GM21723 (cell line): ENCODE data around the gene EBF4.

Source experiments
- ATAC-seq: cut with Tn5 transposase; IDR thresholded peaks from one replicate; pipeline ENCODE4 v1.9.1; 2021; ENCODE audit warnings: mild to moderate bottlenecking, moderate library complexity; ENCODE audit not compliant: unreplicated experiment

EBF4 gene

DNA sequence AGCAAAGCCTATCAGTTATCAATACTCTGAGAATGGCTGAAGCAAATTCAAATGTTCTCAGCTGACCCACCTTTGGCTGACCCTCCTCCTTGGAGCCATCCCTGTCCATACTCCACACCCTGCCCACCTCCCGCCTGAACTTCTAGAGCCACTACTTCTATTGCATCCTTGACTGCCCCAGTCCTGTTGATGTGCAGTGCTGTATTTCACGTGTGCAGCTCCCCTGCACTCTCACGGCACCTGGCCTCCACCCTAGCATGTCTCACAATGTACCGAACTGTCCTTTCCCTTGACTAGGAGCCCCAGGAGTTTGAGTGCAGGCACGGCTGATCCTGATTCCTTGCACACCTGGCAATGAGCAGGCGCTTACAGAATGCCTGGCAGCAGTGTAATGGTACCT lies 100.9 kb downstream of the EBF4 start:
- no peak for ATAC-seq

DNA sequence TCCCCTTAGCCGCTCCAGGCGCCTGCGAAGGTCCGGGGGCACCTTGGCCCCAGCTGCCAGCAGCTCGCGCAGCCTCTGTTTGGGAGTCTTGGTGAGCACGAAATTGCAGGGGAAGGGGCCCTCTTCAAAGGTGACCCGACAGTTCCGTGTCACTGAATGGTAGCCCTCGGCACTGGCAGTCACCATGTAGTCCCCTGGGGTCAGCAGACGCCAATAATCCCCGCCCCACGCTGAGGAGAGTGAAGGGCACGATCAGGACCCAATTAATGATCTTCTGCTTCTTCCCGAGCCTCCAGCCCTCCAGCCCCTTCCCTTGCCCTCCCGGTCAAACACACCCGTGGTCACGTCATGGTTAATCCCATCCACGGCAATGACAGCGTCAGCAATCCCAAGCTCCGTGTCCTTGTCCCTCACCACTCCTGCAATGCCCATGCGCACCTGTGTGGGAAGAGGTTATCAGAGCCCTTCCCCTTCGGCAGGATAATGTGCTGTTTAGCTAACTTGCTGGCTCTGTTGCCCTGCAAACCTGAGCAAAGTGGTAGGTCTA lies 101.7 kb downstream of the EBF4 start:
- no peak for ATAC-seq

DNA sequence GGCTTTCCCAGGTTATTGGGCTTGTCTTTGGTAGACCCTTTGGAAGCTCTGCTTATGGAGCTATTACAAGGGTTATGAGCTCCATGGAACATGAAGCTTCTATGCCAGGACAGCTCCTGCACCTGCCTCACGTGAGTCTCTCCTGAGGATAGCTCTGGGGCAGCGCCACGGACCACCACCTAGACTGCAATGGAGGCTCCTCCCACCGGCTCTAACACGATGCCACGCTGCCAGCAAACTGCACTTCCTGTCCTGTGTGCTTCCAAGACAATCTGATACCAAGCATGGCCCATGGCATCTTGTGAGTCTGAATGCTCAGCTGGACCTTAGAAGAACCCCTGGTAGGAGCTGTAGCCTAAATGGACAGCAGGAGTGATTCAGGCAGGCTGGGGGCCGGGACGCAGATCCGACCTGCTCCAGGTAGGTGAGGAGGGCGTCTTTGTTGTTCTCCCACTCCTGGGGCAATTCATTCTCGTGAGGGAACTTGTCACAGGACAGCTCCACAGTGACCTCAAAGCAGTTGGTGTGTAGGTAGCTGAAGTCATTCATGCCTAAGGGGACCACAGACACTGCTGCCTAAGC lies 102.4 kb downstream of the EBF4 start:
- no peak for ATAC-seq

DNA sequence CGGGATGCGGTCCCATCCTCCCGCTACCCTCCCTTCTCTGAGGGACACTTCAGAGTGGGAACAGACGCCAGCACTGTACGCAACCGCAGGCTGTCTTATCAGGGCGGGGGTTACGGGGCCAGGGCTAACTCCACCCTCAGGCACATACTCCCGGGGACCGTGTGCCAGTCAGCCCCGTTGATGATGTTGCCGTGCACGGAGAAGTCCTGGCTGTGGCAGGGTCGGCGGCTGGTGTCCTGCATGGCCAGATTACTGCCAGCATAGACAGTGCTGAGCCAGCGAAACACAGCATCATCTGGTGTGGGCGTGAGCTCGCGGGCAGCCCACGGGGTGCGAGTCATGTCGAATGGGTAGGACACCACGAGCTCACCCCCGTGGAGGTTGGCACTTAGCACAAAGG lies 102.9 kb downstream of the EBF4 start:
- ATAC-seq = no peak

DNA sequence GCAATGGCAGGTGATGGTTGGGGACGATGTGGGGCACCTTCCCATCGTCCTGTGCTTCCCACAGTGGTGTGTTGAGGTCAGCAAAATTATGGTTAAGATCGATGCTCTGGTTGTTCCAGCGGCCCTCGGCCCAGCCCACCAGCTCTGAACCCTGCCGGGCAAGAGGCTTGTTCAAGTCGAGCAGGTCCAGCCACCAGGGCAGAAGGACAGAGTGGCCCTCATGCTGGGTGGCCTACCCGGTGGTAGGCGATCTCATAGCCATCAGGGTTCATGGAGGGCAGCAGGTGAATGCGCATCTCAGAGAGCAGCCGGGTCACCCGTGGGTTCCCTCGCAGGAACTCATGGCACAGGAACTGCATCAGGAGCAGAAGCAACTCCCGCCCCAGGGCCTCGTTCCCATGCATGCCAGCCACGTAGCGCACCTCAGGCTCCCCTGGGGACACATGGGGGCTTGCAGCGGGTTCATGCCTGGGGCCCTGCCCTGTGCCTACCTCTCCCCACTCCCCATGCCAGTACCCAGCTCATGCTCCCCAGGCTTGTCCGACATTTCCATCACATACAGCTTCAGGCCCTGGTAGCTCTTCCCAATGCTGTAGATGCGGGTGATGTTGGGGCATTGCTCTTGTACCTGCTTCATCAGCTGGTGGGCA lies 103.6 kb downstream of the EBF4 start:
- no peak for ATAC-seq

DNA sequence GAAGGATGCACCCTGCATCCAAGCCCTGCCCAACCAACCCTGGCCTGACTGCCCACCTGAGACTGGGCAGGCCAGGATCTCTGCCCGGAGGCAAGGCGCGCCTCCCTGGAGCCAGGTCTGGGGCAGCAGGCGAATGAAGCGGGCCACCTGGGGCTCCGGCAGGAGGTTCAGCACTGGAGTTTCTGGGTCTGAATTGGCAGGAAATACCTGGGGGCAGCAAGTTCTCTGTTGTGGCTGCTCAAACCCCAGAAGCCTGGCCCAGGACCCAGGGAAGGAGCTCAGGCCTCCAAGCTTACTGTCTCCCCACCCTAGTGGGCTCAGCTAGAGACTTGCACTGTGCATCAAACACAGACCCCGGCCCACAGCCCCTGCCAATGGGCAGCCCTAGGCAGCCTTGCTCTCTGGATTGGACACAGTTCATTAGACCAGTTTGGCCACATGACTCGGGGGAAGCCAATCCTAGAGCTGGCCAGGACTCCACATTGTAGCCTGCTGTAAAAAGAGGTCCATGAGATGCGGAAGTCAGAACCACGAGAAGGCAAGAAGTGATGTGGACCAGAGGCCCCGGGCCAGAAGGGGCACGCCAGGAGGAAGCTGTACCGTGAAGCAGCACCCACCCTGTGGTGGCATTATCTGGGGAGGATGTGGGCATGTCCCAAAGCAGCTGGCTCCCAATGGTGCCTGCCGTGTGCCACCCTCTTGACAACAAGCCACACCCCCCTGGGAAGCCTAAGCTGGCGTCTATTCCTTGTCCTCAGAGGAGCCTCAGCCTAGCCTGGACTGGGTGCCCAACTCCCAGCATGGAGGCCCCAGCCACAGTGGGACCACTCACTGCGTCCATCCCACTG lies 104.8 kb downstream of the EBF4 start:
- ATAC-seq = no peak

DNA sequence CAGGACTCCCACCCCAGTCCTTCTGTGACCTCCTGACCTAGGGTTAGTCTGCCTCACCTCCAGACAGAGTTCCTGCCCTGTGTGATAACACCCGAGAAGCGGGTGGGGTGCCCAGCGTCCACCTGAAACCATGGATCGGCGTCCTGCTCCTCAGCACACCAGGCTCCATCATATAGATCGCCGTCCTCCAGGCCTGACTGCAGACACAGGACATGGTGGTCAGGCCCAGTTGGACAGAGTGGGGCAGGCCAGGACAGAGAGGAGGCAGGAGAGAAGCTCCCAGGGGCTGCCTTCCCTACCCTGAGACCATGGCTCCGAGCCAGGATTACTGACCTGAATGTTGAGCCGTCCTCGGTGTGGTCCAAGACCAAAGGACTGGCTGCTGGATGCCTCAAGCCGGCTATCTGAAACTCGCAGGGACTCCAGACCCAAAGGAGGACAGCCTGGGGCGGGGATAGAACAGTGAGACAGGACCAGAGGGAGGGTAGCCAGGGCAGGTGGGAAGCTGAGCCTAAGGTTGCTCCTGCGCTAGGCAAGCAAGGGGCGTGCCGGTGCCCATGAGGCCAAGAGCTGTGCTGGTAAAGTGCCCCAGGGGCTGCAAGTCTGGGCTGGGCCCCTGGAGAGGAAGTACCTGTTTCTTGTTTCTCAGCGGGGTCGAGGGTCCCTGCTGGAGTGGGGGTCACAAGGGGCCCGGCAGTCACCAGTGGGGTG lies 105.7 kb downstream of the EBF4 start:
- no peak for ATAC-seq

DNA sequence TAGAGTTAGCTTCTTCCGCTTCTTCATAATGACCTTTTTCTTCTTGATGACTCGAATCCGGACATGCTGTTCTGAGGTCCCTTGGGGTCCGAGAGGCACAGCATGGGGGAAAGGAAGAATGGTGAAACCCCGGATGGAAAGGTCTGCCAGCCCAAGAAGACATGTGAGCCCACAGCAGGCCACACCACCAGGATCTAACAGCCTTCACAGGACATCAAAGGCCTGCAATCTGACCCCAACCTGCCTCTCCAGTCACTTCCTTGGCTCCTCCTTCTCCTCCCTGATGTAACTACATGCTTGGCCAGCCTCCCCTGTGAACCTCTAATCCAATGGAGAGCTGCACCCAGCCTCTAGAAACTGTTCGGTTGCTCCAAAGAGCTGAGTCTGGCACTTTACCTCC lies 106.2 kb downstream of the EBF4 start:
- no peak for ATAC-seq

DNA sequence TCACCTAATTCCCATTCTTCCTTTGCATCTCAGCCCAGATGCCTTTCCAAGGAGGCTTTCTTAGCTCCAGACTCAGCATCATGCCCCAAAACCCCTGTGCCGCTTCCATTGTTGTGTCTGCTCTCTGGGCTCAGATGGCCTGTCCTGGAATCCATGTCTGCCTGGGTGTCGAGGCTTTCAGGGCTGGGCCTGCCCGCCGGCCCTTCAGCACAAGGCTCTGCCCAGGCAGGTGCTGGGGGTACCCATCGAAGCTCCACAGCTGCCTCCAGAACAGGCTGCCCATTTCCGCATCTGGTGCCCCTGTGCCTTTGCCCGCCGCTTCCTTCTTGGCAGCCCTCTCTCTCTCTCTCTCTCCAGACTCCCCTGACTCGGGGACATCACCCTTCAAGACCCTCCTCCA lies 106.7 kb downstream of the EBF4 start:
- no peak for ATAC-seq

DNA sequence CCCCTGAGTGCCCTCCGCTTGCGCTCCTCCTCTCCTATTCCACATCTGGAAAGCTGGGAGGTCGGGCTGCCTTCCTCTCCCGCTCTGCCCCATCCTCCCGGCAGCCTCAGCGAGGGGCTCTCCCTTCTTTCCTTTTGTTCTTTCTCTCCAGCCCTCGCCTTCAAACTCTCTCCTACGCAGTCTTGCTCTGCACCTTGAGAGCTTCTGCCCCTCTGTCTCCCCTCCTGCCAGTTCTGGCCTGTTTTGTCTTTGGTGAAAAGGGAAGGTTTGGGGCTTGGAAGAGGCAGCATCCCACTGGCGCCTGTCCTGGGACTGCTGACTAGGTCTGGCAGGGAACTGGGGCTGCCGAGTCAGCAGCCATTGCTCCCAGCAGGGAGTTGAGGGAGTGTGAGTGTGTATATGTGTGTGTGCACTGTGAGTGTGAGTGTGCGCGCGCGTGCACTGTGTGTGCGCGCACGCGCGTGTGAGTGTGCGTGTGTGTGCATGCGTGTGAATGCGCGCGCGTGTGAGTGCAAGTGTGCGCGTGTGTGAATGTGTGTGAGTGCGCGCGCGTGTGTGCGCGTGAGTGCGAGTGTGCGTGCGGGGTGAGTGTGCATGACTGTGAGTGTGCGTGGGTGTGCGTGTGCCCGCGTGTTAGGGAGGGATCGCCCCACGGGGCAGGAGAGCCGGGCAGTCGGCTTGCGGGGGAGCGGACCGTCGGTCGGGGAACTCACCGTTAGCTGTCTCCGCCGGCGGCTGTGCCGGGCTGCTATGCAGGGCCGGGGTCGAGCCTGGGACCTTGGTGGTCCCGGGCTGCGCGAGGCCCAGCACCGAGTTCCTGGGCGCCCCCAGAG lies 107.3 kb downstream of the EBF4 start:
- ATAC-seq = no peak

DNA sequence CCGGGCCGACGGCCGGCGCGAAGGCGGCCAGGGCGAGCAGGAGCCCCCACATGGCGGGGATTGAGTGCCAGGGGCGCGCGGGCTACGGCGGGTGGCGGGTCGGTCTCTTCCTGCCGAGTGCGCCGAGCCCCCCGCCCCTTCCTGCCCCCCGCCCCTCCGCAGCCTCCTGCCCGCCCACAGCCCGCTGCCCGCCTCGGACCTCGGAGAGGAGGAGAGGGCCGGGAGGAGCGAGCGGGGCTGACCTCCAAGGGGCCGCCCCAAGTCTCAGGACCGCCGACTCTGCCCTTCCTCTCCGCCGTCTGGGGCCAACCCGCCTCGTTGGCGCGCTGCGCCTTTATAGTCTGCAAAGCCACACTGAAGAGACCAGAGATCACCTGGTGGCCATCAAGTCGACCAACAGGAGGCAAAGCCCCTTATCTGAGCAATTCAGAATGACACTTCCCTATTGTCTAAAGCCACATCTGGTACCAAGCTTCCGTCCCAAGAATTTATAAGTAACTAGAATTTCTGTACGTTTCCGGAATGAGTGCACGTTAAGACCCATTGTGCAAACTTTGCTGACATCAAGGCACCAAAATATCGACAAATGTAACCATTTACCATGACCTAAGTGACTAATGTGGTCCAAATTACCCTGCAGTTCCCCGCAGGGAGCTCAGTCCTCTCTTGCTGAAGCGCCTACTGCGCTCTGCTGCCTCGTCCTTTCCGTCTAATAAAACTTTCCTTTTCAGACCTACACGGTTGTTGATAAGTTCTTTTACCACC lies 108.1 kb downstream of the EBF4 start, which contains the start of gene CPXM1:
TSS of gene CPXM1 (minus strand) at position 107 of the 765 bp plus-strand sequence. CDS start at position 52, 55 bp downstream.
- ATAC-seq = no peak

DNA sequence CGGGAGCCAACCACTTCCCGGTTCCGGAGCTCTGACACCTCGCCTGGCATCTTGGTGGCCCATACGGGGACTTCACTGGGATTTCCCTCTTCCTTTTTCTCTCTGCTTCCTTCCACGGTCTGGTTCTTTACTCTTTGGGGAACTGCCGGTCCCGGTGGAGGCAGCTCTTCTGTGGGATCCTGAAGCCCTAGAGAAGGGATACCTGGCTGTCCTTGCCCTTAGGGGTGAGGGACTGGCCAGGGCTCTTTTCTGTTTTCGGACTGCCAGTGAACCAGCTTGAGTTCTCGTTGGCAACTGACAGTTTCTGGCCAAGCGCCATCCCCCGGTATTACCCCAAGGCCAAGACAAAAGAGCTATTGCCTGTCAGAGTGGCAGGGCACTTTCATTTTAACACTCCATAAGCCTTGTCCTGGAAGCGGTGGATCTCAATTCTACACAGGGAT lies 108.7 kb downstream of the EBF4 start:
- ATAC-seq = no peak

DNA sequence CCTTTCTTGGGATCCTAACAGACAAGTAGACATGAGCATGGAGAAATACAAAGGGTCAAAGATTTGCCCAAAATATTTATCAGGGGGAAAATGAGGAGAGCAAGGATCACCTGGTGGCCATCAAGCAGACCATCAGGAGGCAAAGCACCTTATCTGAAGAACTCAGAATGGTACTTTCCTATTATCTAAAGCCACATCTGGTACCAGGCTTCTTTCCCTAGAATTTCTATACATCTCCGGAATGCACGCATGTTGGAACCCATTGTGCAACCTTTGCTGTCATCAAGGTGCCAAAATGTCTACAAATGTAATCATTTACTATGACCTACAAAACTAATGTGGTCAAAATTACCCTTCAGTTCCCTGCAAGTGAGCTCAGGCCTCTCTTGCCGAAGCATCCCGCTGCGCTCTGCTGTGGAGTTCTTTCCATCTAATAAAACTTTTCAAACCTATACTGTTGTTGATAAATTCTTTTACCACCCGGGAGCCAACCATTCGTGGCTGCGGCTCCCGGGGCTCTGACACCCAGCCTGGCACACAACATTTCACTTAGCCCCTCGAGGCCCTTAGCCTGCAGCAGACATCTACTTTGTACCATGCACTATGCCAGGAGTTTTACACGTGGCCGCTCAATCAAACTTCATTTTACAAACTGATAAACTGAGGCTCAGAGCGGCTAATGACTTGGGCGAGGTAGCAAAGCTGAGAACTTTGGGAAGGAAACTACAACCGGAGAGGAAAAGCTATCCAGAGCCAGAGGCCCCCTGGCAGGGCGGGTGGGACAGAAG lies 111.7 kb downstream of the EBF4 start:
- ATAC-seq = no peak

DNA sequence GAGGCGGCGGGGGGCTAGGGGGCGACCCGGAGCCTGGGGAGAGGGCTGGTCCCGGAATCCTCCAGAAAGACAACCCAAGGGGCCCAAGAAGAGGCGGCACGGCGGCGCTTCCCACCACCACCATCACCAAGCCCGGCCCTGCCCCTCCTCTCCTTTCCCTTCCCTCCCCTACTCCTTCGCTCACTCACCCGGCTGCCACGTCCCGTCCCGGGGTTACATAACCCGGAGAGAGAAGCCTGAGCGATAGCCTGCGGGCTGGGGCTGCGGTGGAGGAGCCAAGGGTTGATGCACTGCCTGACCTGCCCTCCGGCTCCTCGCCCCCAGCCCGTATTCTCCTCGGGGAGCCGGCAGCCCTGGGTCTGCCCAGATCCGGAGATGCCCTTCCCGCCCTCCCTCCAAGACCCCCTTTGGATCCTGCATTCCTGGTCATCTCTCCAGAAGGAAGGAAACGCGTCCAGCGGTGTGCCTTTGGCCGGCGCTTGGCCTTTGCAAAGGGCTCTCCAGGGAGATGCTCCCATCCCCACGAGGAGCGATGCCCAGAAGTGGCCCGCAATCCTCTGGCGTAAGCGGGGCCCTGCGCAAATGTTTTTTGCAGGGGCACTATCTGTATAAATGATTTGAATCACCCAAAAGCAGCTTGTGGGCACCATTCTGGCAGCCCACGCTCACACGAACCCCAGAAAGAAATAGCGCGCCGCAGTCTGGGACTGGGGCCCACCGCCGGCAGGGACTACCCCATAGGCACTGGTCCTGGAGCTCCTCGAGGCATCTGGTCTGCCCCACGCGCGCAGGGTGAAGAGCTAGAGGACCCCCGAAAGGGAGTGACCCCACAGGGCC lies 112.5 kb downstream of the EBF4 start:
- ATAC-seq = no peak

DNA sequence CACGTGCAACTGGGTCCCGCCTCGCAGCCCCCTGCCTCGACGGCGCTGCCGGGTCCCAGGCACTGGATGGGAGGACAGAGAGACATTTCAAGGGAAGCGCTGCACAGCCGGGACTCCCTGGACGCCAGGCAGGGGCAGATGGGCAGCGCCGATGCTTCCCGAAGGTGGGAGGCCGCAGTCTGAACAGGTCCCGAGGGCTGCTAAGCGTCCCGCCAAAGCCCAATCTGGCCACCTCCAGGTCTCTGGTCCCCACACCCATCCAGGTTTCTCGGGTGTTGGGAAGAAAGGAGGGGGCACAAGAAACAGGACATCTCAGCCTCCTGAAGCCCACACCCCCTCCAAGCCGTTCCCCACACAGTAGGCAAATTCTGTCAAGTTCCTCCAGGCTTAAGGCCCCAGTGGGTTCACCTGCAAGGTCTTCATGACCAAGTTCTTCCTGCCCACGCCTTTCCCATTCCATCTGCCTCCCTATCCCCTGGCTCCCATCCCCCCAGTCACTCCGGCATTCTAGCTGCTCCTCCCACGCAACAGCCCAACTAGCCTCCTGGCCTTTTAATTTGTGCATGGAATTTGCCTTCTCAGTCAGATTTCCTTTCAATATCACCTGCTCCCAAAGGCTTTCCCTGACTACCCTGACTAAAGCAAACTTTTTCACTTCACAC lies 113.2 kb downstream of the EBF4 start:
- ATAC-seq = no peak

DNA sequence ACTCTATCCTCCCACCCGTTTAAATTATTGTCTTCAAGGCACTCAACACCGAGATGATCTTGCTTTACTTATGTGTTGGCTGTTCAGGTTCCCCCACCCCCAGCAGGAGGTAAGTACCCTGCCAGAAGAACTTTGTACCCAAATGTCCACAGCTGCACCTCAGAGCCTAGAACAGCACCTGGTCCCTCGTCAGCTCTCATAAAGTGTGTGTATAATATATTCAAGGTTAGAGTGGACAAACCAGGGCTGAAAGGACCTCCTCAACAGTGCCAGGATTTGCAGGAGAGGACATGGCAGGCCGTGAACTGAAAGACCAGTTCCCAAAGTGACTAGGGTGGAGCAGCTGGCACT lies 113.7 kb downstream of the EBF4 start:
- ATAC-seq = no peak

DNA sequence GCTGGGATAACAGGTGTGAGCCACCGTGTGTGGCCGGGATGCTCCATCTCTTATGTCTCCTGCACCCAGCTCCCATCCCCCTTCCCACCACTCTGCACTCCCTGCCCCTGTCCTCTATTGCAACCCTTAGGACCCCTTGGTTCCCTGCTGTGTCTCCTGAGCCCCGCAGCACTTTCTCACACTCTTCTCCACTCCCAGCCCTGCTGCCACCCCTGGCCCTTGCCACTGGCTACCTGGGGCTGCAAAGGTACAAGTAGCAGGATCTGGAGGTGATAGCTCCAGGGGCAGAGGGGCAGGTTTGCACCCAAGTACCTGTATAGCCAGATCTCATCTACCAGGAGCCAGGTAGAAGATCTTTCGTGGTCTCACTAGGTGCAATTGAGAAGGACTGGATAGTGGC lies 114.4 kb downstream of the EBF4 start:
- no peak for ATAC-seq
